ENCODE measurements around the gene FBH1. TPM values are rescaled to one million over a fixed set of nuclear protein-coding genes. Genes with fewer than 3 reads are reported as not detected.
A peak's percentile ranks its signal among the peaks of the same experiment; 100 is the strongest.

The FBH1 gene
- polyA plus RNA-seq, 1 experiment, result 65.2 TPM

GRCh38 chr10:5888843-5889623 is 1.0 kb upstream of the FBH1 start:
- TF ChIP-seq CTCF (IDR thresholded peaks at IDR 0.05; ENCODE audit: low read depth, low read length), result 0 out of 2 replicates have a peak, but pooled peaks have one; percentile 12
- no peak for DNase-seq (ENCODE audit: low read depth, low spot score)
- CTCF ChIA-PET, result interaction anchor here (0.5 to 2.6 kb wide), 3 partner anchors 16 to 260 kb away, joined by 3 to 13 read pairs (median 3); no protein-coding TSS in a partner anchor
- peak overlapping the region; percentile 57 for H3K27ac ChIP-seq (ENCODE audit: low read depth, low read length)
- H3K9me3 ChIP-seq (ENCODE audit: control insufficient read depth, insufficient read depth, low read length), result no peaks in the 10 kb centered on the region
- POLR2A ChIA-PET, result interaction anchor here (0.7 to 2.4 kb wide), 8 partner anchors 10 to 314 kb away, joined by 3 to 11 read pairs (median 4); partner anchors contain the start of genes GDI2, PFKFB3 and RBM17
- H3K27me3 ChIP-seq (ENCODE audit: control insufficient read depth, insufficient read depth, low read length), result no peaks in the 10 kb centered on the region
- peak overlapping the region; percentile 82 for H3K4me3 ChIP-seq (ENCODE audit: low read depth, low read length)

- no peak for DNase-seq (ENCODE audit: low read depth, low spot score)
- no peaks in the 10 kb centered on the region for H3K9me3 ChIP-seq (ENCODE audit: control insufficient read depth, insufficient read depth, low read length)
- POLR2A ChIA-PET, result interaction anchor here (0.6 to 2.4 kb wide), 11 partner anchors 10 to 312 kb away, joined by 3 to 11 read pairs (median 3); partner anchors contain the start of genes GDI2, PFKFB3 and RBM17
- no peaks in the 10 kb centered on the region for H3K27me3 ChIP-seq (ENCODE audit: control insufficient read depth, insufficient read depth, low read length)
- no peak for TF ChIP-seq CTCF (IDR thresholded peaks at IDR 0.05; ENCODE audit: low read depth, low read length)
- H3K27ac ChIP-seq (ENCODE audit: low read depth, low read length), result peak overlapping the region; percentile 13
- H3K4me3 ChIP-seq (ENCODE audit: low read depth, low read length), result peak overlapping the region; percentile 87
- CTCF ChIA-PET, result interaction anchor here (0.5 to 2.6 kb wide), 5 partner anchors 17 to 511 kb away, joined by 3 to 14 read pairs (median 4); no protein-coding TSS in a partner anchor
These were observed 441 bp downstream of the FBH1 start for GRCh38 chr10:5890452-5890915.

DNA sequence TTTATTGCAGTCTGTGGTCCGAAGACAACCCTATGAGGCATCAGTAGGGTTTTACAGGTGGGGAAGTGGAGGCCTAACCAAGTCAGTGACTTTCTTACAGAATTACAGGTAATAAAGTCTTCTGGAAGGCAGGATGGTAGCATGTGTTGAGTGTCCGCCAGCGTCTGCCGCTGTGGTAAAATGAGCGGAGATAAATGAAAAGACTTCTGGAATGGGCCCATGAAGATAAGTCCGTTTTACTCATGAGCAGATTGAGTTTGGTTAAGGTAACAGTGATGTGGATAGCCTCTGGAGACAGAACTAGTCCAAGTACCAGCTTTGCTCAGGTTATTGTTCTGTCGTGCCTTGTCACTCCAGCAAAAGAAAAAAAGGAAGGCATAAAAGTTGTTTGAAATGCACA is 966 bp downstream of the FBH1 start:
- no peak for TF ChIP-seq CTCF (IDR thresholded peaks at IDR 0.05; ENCODE audit: low read depth, low read length)
- no peaks in the 10 kb centered on the region for H3K27me3 ChIP-seq (ENCODE audit: control insufficient read depth, insufficient read depth, low read length)
- peak overlapping the region; percentile 87 for H3K4me3 ChIP-seq (ENCODE audit: low read depth, low read length)
- DNase-seq (ENCODE audit: low read depth, low spot score), result no peak
- POLR2A ChIA-PET, result interaction anchor here (1.6 kb wide), 1 partner anchor 312 kb away, joined by 3 read pairs; the partner anchor contains the start of gene PFKFB3
- H3K9me3 ChIP-seq (ENCODE audit: control insufficient read depth, insufficient read depth, low read length), result no peaks in the 10 kb centered on the region
- peak overlapping the region; percentile 13 for H3K27ac ChIP-seq (ENCODE audit: low read depth, low read length)
- CTCF ChIA-PET, result interaction anchor here (1.1 to 2.6 kb wide), 2 partner anchors 18 to 123 kb away, joined by 4 to 13 read pairs; no protein-coding TSS in a partner anchor

DNA sequence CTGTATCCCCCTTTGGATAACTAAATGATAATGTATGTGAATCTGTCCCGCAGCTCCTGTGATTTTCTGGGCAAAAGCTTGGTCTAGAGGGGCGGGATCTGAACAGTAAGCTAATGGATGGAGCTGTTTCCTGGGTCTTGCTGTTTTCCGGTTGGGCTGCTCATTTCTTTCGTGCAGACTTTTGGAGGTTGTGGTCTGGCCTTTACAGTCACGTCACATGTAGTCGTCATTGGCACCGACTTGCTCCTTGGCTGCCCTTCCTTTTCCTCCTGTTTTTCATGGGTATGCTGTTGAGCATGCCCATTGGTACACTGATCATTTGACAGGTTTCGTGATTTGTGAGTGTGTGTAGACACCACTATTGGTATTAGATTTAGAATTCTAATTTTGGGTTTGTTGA is 2.0 kb downstream of the FBH1 start:
- Histone ChIP-seq H3K27ac (ENCODE audit: low read depth, low read length) (no peak overlapping the region), H3K27me3 (ENCODE audit: control insufficient read depth, insufficient read depth, low read length) (no peaks in the 10 kb centered on the region), H3K4me3 (ENCODE audit: low read depth, low read length) (no peak overlapping the region), H3K9me3 (ENCODE audit: control insufficient read depth, insufficient read depth, low read length) (no peaks in the 10 kb centered on the region)
- ChIA-PET POLR2A (no interaction called here), CTCF (no interaction called here)
- no peak for DNase-seq (ENCODE audit: low read depth, low spot score)
- TF ChIP-seq CTCF (IDR thresholded peaks at IDR 0.05; ENCODE audit: low read depth, low read length), result no peak

- ChIA-PET CTCF (interaction anchor here (0.6 kb wide), 1 partner anchor 999 kb away, joined by 3 read pairs; no protein-coding TSS in a partner anchor), POLR2A (no interaction called here)
- Histone ChIP-seq H3K27me3 (ENCODE audit: control insufficient read depth, insufficient read depth, low read length) (no peaks in the 10 kb centered on the region), H3K27ac (ENCODE audit: low read depth, low read length) (no peak overlapping the region), H3K9me3 (ENCODE audit: control insufficient read depth, insufficient read depth, low read length) (peaks cover 4% of the 10 kb centered on the region; the same call in 1 of the 2 replicates), H3K4me3 (ENCODE audit: low read depth, low read length) (no peak overlapping the region)
- no peak for TF ChIP-seq CTCF (IDR thresholded peaks at IDR 0.05; ENCODE audit: low read depth, low read length)
- DNase-seq (ENCODE audit: low read depth, low spot score), result no peak
These were observed 3.3 kb downstream of the FBH1 start for GRCh38 chr10:5893321-5893720.
